Spleen (tissue), 11 donors: ENCODE data around the gene EZH2. TPM values are rescaled to one million over a fixed set of nuclear protein-coding genes. Genes with fewer than 3 reads are reported as not detected.

Experiments
- DNase-seq: peaks from one replicate; pipeline ENCODE4 v3.0.0-alpha.2; 2020
- H3K27ac ChIP-seq, 8 donors: fragments of 200-600 bp; sonication (generic) in 7 of 8; 1 replicate in 4 of 8; 2 replicates in 4 of 8; pipeline versions ENCODE4 v1.5.0 to v1.8.0; 2016 to 2021; ENCODE audit warnings: inconsistent platforms in 4 of 8, mild to moderate bottlenecking in 4 of 8, moderate library complexity in 1 of 8
- H3K27me3 ChIP-seq, 7 donors: fragments of 200-600 bp; sonication (generic) in 6 of 7; replicated peaks in 1 of 7; 1 replicate in 4 of 7; 2 replicates in 3 of 7; pipeline versions ENCODE4 v1.5.0 to v1.8.0; 2016 to 2021; ENCODE audit warnings: inconsistent platforms in 3 of 7, mild to moderate bottlenecking in 1 of 7
- H3K36me3 ChIP-seq, 6 donors: fragments of 200-600 bp; sonication (generic) in 5 of 6; 1 replicate in 4 of 6; 2 replicates in 2 of 6; pipeline versions ENCODE4 v1.5.0 to v1.8.0; 2016 to 2021; ENCODE audit warnings: inconsistent platforms in 2 of 6
- H3K4me1 ChIP-seq, 6 donors: fragments of 200-600 bp; sonication (generic) in 5 of 6; 1 replicate in 3 of 6; 2 replicates in 3 of 6; pipeline versions ENCODE4 v1.5.0 to v1.8.0; 2016 to 2021; ENCODE audit warnings: inconsistent platforms in 3 of 6
- H3K4me3 ChIP-seq, 8 donors: fragments of 200-600 bp; sonication (generic) in 7 of 8; 1 replicate in 4 of 8; 2 replicates in 4 of 8; pipeline versions ENCODE4 v1.5.0 to v1.8.0; 2016 to 2021; ENCODE audit warnings: inconsistent platforms in 4 of 8, mild to moderate bottlenecking in 4 of 8, moderate library complexity in 2 of 8
- H3K9me3 ChIP-seq, 8 donors: fragments of 200-600 bp; sonication (generic) in 7 of 8; 1 replicate in 4 of 8; 2 replicates in 4 of 8; pipeline versions ENCODE4 v1.5.0 to v1.8.0; 2016 to 2021; ENCODE audit warnings: inconsistent platforms in 4 of 8
- POLR2A ChIP-seq, 3 donors: fragments of 450-650 bp; IDR thresholded peaks; one replicate each; pipeline ENCODE4 v1.5.1; 2017; ENCODE audit warnings: antibody characterized with exemption in 3 of 3, mild to moderate bottlenecking in 1 of 3
- POLR2AphosphoS5 ChIP-seq, 3 donors: sonication (generic); formaldehyde crosslinking; IDR thresholded peaks; one replicate each; pipeline ENCODE4 v1.5.1; 2017; ENCODE audit warnings: antibody characterized with exemption in 3 of 3
- WGBS, 5 donors: extraction: QIAGEN DNeasy Blood & Tissue Kit in 3 of 5; methylation state at CpG; one replicate each; pipeline versions ENCODE4 v1.1.5 to v1.1.7; 2013 to 2018; 5-methylcytosine and 5-hydroxymethylcytosine counted together
- intact Hi-C: fragments of 100-400 bp; cut with DNase I; formaldehyde crosslinking; loops from one replicate; pipeline ENCODE4 v1.15.0; 2023; ENCODE audit warnings: low total_unique reads
- polyA plus RNA-seq, 3 donors: library from polyadenylated mRNA; stranded (reverse); fragments of 200-250 nt; gene quantifications; one replicate each; pipeline ENCODE4 v1.2.1, GENCODE V29; 2013
- total RNA-seq, 7 donors: library from RNA; depleted of rRNA in 3 of 7; stranded (reverse); fragments of >200 nt in 3 of 7; fragmentation: NEBNext Ultra II Directional in 4 of 7; extraction: Animal tissue kit (Norgen Biotek cat#: 25700) in 4 of 7; gene quantifications; one replicate each; pipeline versions ENCODE4 v1.1.0 to v1.2.1, GENCODE V29; 2016 to 2021
- TF ChIP-seq, protein P1 (sequence below), 11 experiments: fragments of 200-600 bp in 7 of 11; fragments of 450-650 bp in 4 of 11; sonication (generic) in 4 of 11; IDR thresholded peaks in 8 of 11; conservative IDR thresholded peaks in 3 of 11; 1 replicate in 7 of 11; 2 replicates in 4 of 11; pipeline versions ENCODE4 v1.4.0 to v1.8.0; 2016 to 2021; ENCODE audit warnings: antibody characterized with exemption in 11 of 11, inconsistent platforms in 4 of 11, mild to moderate bottlenecking in 1 of 11
- donor health status: healthy with polysubstance abuse.
- donor health status: DM: no; HTN: no; CAD: no; lungs with moderate emphysema.
- donor health status: DM: no; HTN: no; CAD: no.
- donor health status: Bipolar disorder and iron deficiency.
- donor health status: healthy.
- donor health status: DM: no; HTN: no; CAD: no.
- donor health status: DM: yes; HTN: yes; CAD: no.

EZH2 gene
- total and polyA plus RNA-seq, 10 donors, result 5.0 to 14.5 (median 7.4) TPM

DNA sequence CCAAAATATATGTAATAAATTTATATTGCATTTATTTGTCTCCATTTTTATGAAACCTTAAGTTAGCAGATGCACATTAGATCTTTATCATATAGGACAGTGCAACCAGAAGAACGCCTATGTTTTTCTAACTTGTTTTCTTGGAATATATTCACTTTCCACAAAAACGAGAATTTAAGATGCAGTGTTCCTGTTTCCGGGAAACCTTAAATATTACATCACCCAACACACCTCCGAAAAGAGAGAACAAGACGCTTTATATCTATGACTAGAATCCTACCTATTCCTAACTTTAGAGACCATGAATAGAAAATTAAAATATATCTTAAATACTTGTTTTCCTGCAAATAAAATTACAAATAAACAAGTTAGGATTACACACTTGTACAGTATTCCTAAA is 1.9 kb downstream of the EZH2 start:
- no peaks in the 10 kb centered on the region for H3K9me3 ChIP-seq
- 33 to 45% (median 37%) methylated on average over 5 of the region's 5 CpGs for WGBS, 5 donors
- no peak overlapping the region for H3K27ac ChIP-seq
- DNase-seq, result no peak
- H3K27me3 ChIP-seq, result peaks cover 0 to 8% (median 0%) of the 10 kb centered on the region in 7 donors
- intact Hi-C loops, result loop anchor here (10.0 kb wide), 1 partner anchor 53 kb away; no protein-coding TSS in a partner anchor
- TF ChIP-seq POLR2A (IDR thresholded peaks at IDR 0.05) (no peak), POLR2AphosphoS5 (IDR thresholded peaks at IDR 0.05) (no peak)
- TF ChIP-seq, protein P1, sequence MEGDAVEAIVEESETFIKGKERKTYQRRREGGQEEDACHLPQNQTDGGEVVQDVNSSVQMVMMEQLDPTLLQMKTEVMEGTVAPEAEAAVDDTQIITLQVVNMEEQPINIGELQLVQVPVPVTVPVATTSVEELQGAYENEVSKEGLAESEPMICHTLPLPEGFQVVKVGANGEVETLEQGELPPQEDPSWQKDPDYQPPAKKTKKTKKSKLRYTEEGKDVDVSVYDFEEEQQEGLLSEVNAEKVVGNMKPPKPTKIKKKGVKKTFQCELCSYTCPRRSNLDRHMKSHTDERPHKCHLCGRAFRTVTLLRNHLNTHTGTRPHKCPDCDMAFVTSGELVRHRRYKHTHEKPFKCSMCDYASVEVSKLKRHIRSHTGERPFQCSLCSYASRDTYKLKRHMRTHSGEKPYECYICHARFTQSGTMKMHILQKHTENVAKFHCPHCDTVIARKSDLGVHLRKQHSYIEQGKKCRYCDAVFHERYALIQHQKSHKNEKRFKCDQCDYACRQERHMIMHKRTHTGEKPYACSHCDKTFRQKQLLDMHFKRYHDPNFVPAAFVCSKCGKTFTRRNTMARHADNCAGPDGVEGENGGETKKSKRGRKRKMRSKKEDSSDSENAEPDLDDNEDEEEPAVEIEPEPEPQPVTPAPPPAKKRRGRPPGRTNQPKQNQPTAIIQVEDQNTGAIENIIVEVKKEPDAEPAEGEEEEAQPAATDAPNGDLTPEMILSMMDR (IDR thresholded peaks at IDR 0.05 in 8 of 11, conservative IDR thresholded peaks at IDR 0.05 in 3 of 11), result no peak
- H3K4me1 ChIP-seq, result peaks cover 0 to 35% (median 17%) of the 10 kb centered on the region in 6 donors
- peak overlapping the region in 2 of 8 donors; percentile 93 to 98 for H3K4me3 ChIP-seq
- no peaks in the 10 kb centered on the region for H3K36me3 ChIP-seq

DNA sequence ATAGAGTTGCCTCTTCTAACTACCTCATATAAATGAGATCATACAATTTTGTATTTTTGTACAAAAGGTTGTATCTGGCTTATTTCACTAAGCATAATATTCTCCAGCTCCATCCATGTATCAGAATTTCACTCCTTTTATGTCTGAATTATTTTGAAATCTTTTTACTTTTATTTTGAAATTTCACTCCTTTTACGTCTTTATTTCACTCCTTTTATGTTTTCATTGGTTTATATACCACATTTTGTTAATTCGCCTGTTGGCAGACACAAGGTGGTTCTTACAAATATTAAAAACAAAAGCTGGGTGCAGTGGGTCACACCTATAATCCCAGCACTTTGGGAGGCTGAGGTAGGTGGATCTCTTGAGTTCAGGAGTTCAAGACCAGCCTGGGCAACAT is 5.8 kb downstream of the EZH2 start:
- Histone ChIP-seq H3K9me3 (no peaks in the 10 kb centered on the region), H3K4me1 (peaks cover 0 to 29% (median 12%) of the 10 kb centered on the region in 6 donors), H3K36me3 (no peaks in the 10 kb centered on the region), H3K27ac (no peak overlapping the region), H3K27me3 (peaks cover 0 to 8% (median 0%) of the 10 kb centered on the region in 7 donors), H3K4me3 (no peak overlapping the region)
- DNase-seq, result no peak
- intact Hi-C loops, result no loop called here
- TF ChIP-seq POLR2A (IDR thresholded peaks at IDR 0.05) (no peak), POLR2AphosphoS5 (IDR thresholded peaks at IDR 0.05) (no peak)
- TF ChIP-seq, protein P1 (IDR thresholded peaks at IDR 0.05 in 8 of 11, conservative IDR thresholded peaks at IDR 0.05 in 3 of 11), result no peak
- WGBS, 5 donors, result 83 to 95% (median 93%) methylated on average over 2 of the region's 2 CpGs

DNA sequence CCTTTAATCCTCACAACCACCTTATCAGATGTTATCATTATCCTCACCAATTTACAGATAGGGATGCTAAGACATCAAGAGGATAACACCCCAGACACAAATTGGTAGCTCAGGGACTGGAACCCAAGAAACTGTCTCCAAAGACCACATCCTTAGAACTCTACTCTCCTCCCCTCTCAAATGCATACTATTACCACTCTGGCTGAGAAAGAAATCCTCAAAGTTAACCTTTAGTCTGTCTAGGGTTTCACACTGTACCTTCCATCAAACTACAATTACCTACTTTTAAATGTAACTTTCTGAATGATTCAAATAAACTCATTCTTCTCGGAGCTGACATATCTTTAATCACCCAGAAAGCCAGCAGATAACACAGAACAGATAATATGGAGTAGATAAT is 6.6 kb downstream of the EZH2 start:
- TF ChIP-seq POLR2A (IDR thresholded peaks at IDR 0.05) (no peak), POLR2AphosphoS5 (IDR thresholded peaks at IDR 0.05) (no peak)
- TF ChIP-seq, protein P1 (IDR thresholded peaks at IDR 0.05 in 8 of 11, conservative IDR thresholded peaks at IDR 0.05 in 3 of 11), result no peak
- intact Hi-C loops, result no loop called here
- H3K27ac ChIP-seq, result no peak overlapping the region
- H3K9me3 ChIP-seq, result no peaks in the 10 kb centered on the region
- H3K27me3 ChIP-seq, result peaks cover 0 to 8% (median 0%) of the 10 kb centered on the region in 7 donors
- H3K4me3 ChIP-seq, result no peak overlapping the region
- WGBS, 5 donors, result 69 to 92% (median 79%) methylated on average over 1 of the region's 1 CpG
- no peak for DNase-seq
- H3K36me3 ChIP-seq, result no peaks in the 10 kb centered on the region
- H3K4me1 ChIP-seq, result peaks cover 0 to 28% (median 6%) of the 10 kb centered on the region in 6 donors

DNA sequence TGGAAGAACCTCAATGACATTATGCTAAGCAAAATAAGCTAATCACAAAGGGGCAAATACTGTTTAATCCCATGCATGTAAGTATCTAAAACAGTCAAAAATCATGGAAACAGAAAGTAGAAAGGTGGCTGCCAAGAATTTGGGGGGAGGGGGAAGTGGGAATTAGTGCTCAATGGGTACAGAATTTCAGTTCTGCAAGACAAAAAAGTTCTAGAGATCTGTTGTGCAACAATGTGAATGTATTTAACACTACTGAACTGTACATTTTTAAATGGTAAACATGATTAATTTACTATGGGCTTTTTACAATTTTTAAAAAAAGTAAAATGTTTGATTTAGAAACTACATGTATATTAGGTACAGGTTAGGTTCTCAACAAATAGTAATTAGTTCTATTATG is 11.9 kb downstream of the EZH2 start:
- Histone ChIP-seq H3K4me1 (peaks cover 0 to 31% (median 0%) of the 10 kb centered on the region in 6 donors), H3K9me3 (peaks cover 0 to 15% (median 12%) of the 10 kb centered on the region in 8 donors), H3K27ac (no peak overlapping the region), H3K4me3 (no peak overlapping the region), H3K36me3 (no peaks in the 10 kb centered on the region), H3K27me3 (no peaks in the 10 kb centered on the region)
- intact Hi-C loops, result no loop called here
- DNase-seq, result no peak
- TF ChIP-seq POLR2AphosphoS5 (IDR thresholded peaks at IDR 0.05) (no peak), POLR2A (IDR thresholded peaks at IDR 0.05) (no peak)
- TF ChIP-seq, protein P1 (IDR thresholded peaks at IDR 0.05 in 8 of 11, conservative IDR thresholded peaks at IDR 0.05 in 3 of 11), result no peak
